ENCODE results near the gene DDX41.

DNA sequence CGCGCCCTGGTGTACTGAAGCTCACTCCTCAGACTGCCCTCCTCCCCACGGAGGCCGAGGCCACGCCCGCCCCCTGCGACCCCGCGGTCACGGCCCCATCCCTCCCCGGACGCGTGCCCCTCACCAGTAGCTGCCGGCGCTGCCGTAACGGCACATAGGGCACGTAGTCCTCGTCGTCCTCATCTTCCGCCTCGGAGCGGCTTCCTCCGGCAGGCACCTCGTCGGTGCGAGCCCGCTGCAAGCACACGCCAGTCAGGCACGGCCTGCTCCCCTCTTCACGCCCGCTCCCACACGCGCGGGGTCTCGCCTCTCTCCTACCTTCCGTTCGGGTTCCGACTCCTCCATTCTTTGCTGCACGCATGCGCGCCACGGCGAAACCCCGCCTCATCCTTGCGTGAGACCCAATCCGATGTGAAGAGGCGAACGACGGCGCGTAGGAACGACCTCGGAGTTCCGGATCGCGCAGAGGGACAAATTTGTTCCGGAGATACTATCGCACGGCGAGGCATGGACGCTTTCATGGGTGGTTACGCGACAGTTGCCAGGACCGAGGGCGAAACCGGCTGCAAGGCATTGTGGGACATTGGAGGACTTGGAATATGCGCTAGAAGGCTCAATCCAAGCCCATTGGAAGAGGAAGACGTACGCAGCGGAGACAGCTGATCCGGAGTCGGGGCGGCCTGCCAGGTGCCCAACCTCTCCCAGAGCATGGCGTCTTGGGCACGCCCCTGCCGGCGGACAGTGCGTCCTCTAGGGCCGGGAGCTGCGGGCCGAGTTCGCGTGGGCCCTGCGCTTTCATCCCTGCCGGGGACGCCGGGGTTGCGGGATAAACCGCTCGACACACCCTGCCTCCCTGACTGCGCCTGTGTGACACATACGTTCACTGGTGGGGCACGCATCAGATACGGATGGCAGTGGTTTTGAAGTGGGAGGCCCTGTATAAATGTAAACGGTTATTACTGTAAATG is at the start of gene DDX41:
- TF ChIP-seq CTCF (IDR thresholded peaks at IDR 0.05) (no peak), EZH2 (IDR thresholded peaks at IDR 0.05; ENCODE audit: borderline replicate concordance, insufficient read depth, low read depth, low read length, poor library complexity, severe bottlenecking) (no peak)

All from B cell (primary cell).